Testis (tissue), 3 donors: ENCODE measurements around the gene IL21. TPM values are rescaled to one million over a fixed set of nuclear protein-coding genes. Genes with fewer than 3 reads are reported as not detected.

Experiments
- DNase-seq: peaks from one replicate; pipeline ENCODE4 v3.0.0-alpha.2; 2019
- H3K27ac ChIP-seq, 2 donors: fragments of 200-600 bp; sonication (generic); one replicate each; pipeline ENCODE4 v1.5.1; 2019
- H3K27me3 ChIP-seq: fragments of 200-600 bp; sonication (generic); one replicate; pipeline ENCODE4 v1.5.1; 2019
- H3K36me3 ChIP-seq: fragments of 200-600 bp; sonication (generic); one replicate; pipeline ENCODE4 v1.5.1; 2017; ENCODE audit warnings: low read depth; ENCODE audit errors: missing control alignments
- H3K4me1 ChIP-seq: fragments of 200-600 bp; sonication (generic); one replicate; pipeline ENCODE4 v1.5.1; 2019
- H3K4me3 ChIP-seq, 2 donors: fragments of 200-600 bp; sonication (generic); one replicate each; pipeline ENCODE4 v1.5.1; 2017 to 2019
- H3K9me3 ChIP-seq: fragments of 200-600 bp; sonication (generic); one replicate; pipeline ENCODE4 v1.5.1; 2017
- POLR2A ChIP-seq: fragments of 450-650 bp; IDR thresholded peaks from one replicate; pipeline ENCODE4 v1.6.1; 2017; ENCODE audit warnings: antibody characterized with exemption, mild to moderate bottlenecking, moderate library complexity
- WGBS, 2 donors: methylation state at CpG; one replicate each; pipeline ENCODE4 v1.1.5; 2018; 5-methylcytosine and 5-hydroxymethylcytosine counted together
- intact Hi-C: fragments of 100-400 bp; cut with DNase I; formaldehyde crosslinking; loops from one replicate; pipeline ENCODE4 v1.15.1; 2023; ENCODE audit warnings: low total_unique reads
- polyA plus RNA-seq: library from polyadenylated mRNA; stranded (reverse); fragments of 350-450 nt; fragmentation: Illumina TruSeq; extraction: RNeasy Lipid Tissue Mini Kit (QIAGEN cat#74804); gene quantifications from one replicate; pipeline ENCODE4 v1.2.3, GENCODE V29; 2014; ENCODE audit warnings: low read depth, low replicate concordance; ENCODE audit not compliant: insufficient read depth
- total RNA-seq, 2 donors: library from RNA; depleted of rRNA; stranded (reverse); fragments of >200 nt; gene quantifications; one replicate each; pipeline ENCODE4 v1.2.3, GENCODE V29; 2016
- TF ChIP-seq, protein P1 (sequence below), 3 experiments: fragments of 450-650 bp in 2 of 3; fragments of 200-600 bp in 1 of 3; sonication (generic) in 1 of 3; IDR thresholded peaks; one replicate each; pipeline ENCODE4 v1.5.1; 2016 to 2019; ENCODE audit warnings: antibody characterized with exemption in 3 of 3, mild to moderate bottlenecking in 2 of 3, moderate library complexity in 1 of 3

The IL21 gene
- total and polyA plus RNA-seq, 3 donors from 2014 or later = 1.3 TPM; not detected in 2

- H3K9me3 ChIP-seq = no peaks in the 10 kb centered on the region
- no peaks in the 10 kb centered on the region for H3K36me3 ChIP-seq
- intact Hi-C loops = no loop called here
- no peak overlapping the region for H3K27ac ChIP-seq
- no peaks in the 10 kb centered on the region for H3K4me1 ChIP-seq
- TF ChIP-seq, protein P1, sequence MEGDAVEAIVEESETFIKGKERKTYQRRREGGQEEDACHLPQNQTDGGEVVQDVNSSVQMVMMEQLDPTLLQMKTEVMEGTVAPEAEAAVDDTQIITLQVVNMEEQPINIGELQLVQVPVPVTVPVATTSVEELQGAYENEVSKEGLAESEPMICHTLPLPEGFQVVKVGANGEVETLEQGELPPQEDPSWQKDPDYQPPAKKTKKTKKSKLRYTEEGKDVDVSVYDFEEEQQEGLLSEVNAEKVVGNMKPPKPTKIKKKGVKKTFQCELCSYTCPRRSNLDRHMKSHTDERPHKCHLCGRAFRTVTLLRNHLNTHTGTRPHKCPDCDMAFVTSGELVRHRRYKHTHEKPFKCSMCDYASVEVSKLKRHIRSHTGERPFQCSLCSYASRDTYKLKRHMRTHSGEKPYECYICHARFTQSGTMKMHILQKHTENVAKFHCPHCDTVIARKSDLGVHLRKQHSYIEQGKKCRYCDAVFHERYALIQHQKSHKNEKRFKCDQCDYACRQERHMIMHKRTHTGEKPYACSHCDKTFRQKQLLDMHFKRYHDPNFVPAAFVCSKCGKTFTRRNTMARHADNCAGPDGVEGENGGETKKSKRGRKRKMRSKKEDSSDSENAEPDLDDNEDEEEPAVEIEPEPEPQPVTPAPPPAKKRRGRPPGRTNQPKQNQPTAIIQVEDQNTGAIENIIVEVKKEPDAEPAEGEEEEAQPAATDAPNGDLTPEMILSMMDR (IDR thresholded peaks at IDR 0.05) = no peak
- no peak for TF ChIP-seq POLR2A
- H3K27me3 ChIP-seq = no peaks in the 10 kb centered on the region
- no peak overlapping the region for H3K4me3 ChIP-seq
- WGBS, 2 donors = 89 to 90% methylated on average over 2 of the region's 2 CpGs
- DNase-seq = no peak
Observed at GRCh38 chr4:122591196-122591595, 29.7 kb downstream of the IL21 start.

DNA sequence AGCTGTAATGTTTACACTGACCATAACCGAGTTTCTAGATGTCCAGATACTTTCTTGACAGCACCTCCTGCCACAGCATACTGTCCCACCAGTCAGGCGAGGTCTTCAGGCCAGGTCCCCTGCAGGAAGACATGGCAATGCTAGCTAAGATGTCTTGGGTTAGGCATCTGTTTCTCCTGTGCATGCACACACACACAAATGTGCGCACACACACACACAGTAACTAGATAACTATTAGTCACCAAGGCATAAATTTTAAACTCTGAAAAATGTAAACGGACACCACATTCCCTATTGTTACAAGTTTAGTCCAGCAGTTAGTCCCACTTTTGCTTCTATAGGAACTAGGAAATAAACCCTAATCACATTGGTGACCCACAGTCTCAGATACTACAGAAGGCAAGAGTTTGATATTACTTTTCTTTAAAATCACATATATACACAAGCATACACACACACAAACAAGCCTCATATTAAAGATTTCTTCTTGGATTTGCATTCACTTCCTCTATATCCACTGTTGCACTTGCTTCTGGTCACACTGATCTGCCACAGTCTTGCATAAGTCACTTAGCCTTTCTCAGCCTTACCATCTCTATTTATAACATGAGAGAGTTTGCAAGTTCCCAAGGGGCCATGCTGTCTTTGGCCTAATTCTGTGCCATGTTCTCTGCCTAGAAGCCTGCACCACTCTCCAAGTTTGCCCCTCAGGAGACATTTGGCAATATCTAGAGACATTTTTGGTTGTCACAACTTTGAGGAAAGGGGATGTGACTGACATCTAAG lies 32.2 kb downstream of the IL21 start:
- no peak overlapping the region for H3K4me3 ChIP-seq
- no peak overlapping the region for H3K27ac ChIP-seq
- no peaks in the 10 kb centered on the region for H3K9me3 ChIP-seq
- intact Hi-C loops = no loop called here
- no peaks in the 10 kb centered on the region for H3K4me1 ChIP-seq
- no peak for DNase-seq
- TF ChIP-seq, protein P1 (IDR thresholded peaks at IDR 0.05) = no peak
- no peak for TF ChIP-seq POLR2A
- 82 to 85% methylated on average over 4 of the region's 4 CpGs for WGBS, 2 donors
- no peaks in the 10 kb centered on the region for H3K36me3 ChIP-seq
- no peaks in the 10 kb centered on the region for H3K27me3 ChIP-seq

DNA sequence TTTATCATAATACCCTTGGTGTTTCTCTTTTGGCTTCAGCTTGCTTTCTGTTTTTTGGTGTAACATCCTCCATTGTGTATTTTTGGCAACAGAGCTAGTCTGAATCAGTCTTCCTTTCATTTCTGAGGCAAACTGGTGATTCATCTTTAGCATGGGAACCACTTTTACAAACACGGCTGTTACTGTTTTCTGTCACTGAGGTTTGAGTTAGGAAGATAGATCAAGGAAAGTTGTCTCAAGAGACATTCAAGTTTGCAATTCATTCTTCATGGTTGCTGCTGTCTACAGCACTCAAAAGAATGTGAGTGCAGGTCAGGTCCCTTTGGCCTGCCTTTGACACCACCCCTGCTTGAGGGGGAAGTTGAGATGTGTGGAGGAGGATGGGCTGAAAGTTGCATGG lies 36.3 kb downstream of the IL21 start:
- 55 to 75% methylated on average over 1 of the region's 1 CpG for WGBS, 2 donors
- no peak overlapping the region for H3K4me3 ChIP-seq
- H3K4me1 ChIP-seq = no peaks in the 10 kb centered on the region
- no peaks in the 10 kb centered on the region for H3K36me3 ChIP-seq
- no peaks in the 10 kb centered on the region for H3K9me3 ChIP-seq
- no peak overlapping the region for H3K27ac ChIP-seq
- TF ChIP-seq, protein P1 (IDR thresholded peaks at IDR 0.05) = no peak
- no peak for TF ChIP-seq POLR2A
- DNase-seq = no peak
- no peaks in the 10 kb centered on the region for H3K27me3 ChIP-seq
- intact Hi-C loops = no loop called here

GRCh38 chr4:122583906-122584305 lies 37.0 kb downstream of the IL21 start:
- H3K9me3 ChIP-seq = no peaks in the 10 kb centered on the region
- no peaks in the 10 kb centered on the region for H3K36me3 ChIP-seq
- H3K4me3 ChIP-seq = no peak overlapping the region
- no peak for DNase-seq
- TF ChIP-seq POLR2A = no peak
- TF ChIP-seq, protein P1 (IDR thresholded peaks at IDR 0.05) = no peak
- no peak overlapping the region for H3K27ac ChIP-seq
- intact Hi-C loops = no loop called here
- H3K27me3 ChIP-seq = no peaks in the 10 kb centered on the region
- WGBS, 2 donors = 53 to 65% methylated on average over 6 of the region's 6 CpGs
- no peaks in the 10 kb centered on the region for H3K4me1 ChIP-seq
